ENCODE measurements around the gene UGDH. TPM values are rescaled to one million over a fixed set of nuclear protein-coding genes. Genes with fewer than 3 reads are reported as not detected.
A peak's percentile ranks its signal among the peaks of the same experiment; 100 is the strongest.

UGDH gene
- total RNA-seq, 1 experiment from 2014 or later: 53.4 TPM

GRCh38 chr4:39470402-39470801 is 56.8 kb downstream of the UGDH start:
- H3K79me2 ChIP-seq (ENCODE audit: low read length): no peaks in the 10 kb centered on the region
- no peak overlapping the region for H2AFZ ChIP-seq (ENCODE audit: low read length)
- no peaks in the 10 kb centered on the region for H4K20me1 ChIP-seq (ENCODE audit: low read length)
- BruUV-seq (replicated peaks): no TSS peak
- peaks cover 8% of the 10 kb centered on the region; the same call in 1 of the 2 replicates for H3K4me1 ChIP-seq (ENCODE audit: insufficient read depth, low read length)
- no peaks in the 10 kb centered on the region for H3K9me3 ChIP-seq (ENCODE audit: low read length)
- intact Hi-C loops (cut with micrococcal nuclease): no loop called here
- H3K4me2 ChIP-seq (ENCODE audit: low read length): no peak overlapping the region
- H3K27me3 ChIP-seq (ENCODE audit: low read length): no peaks in the 10 kb centered on the region
- DNase-seq (no peak), ATAC-seq (no peak)
- H3K9me2 ChIP-seq (replicated peaks; ENCODE audit: low read length): no peaks in the 10 kb centered on the region
- ChIA-PET POLR2A (ENCODE audit: unreplicated experiment) (no interaction called here), CTCF (no interaction called here)
- no peak overlapping the region for H3K9ac ChIP-seq (ENCODE audit: low read length)
- no peak overlapping the region for H3K4me3 ChIP-seq (ENCODE audit: low read length)
- H3F3A ChIP-seq (ENCODE audit: low read length, unreplicated experiment): no peaks in the 10 kb centered on the region
- H3K27ac ChIP-seq (ENCODE audit: low read length): no peak overlapping the region
- no peaks in the 10 kb centered on the region; the same call in 1 of the 2 replicates for H3K36me3 ChIP-seq (ENCODE audit: low read depth, low read length)
- TF ChIP-seq EZH2 (IDR thresholded peaks at IDR 0.05; ENCODE audit: low read length, unreplicated experiment) (no peak), EZH2phosphoT487 (IDR thresholded peaks at IDR 0.05; ENCODE audit: borderline replicate concordance, low read length) (no peak), CTCF (conservative IDR thresholded peaks at IDR 0.05; ENCODE audit: low read depth, low read length) (no peak)

GRCh38 chr4:39469429-39470077 is 57.7 kb downstream of the UGDH start:
- Histone ChIP-seq H3K4me1 (ENCODE audit: insufficient read depth, low read length) (peaks cover 13% of the 10 kb centered on the region; the same call in 1 of the 2 replicates), H2AFZ (ENCODE audit: low read length) (peak overlapping the region; percentile 49), H3K36me3 (ENCODE audit: low read depth, low read length) (no peaks in the 10 kb centered on the region; the same call in 1 of the 2 replicates), H3K27ac (ENCODE audit: low read length) (no peak overlapping the region), H3K9me3 (ENCODE audit: low read length) (no peaks in the 10 kb centered on the region), H3K27me3 (ENCODE audit: low read length) (no peaks in the 10 kb centered on the region), H3K79me2 (ENCODE audit: low read length) (no peaks in the 10 kb centered on the region), H3K4me2 (ENCODE audit: low read length) (no peak overlapping the region), H3F3A (ENCODE audit: low read length, unreplicated experiment) (no peaks in the 10 kb centered on the region), H3K9me2 (replicated peaks; ENCODE audit: low read length) (no peaks in the 10 kb centered on the region), H3K4me3 (ENCODE audit: low read length) (no peak overlapping the region), H4K20me1 (ENCODE audit: low read length) (no peaks in the 10 kb centered on the region), H3K9ac (ENCODE audit: low read length) (peak overlapping the region; percentile 23; the same call in 1 of the 2 replicates)
- POLR2A ChIA-PET (ENCODE audit: unreplicated experiment): interaction anchor here (0.5 to 0.6 kb wide), 2 partner anchors 10 to 169 kb away, joined by 3 to 12 read pairs; no protein-coding TSS in a partner anchor
- BruUV-seq (replicated peaks): no TSS peak
- intact Hi-C loops (cut with micrococcal nuclease): loop anchor here (1.0 to 10.0 kb wide), 5 partner anchors 58 to 505 kb away; partner anchors contain the start of genes PDS5A, SMIM14 and UGDH
- peak; percentile 85 for DNase-seq
- CTCF ChIA-PET: interaction anchor here (0.5 to 1.6 kb wide), 5 partner anchors 58 to 364 kb away, joined by 3 to 6 read pairs (median 5); partner anchors contain the start of gene UGDH
- TF ChIP-seq CTCF (conservative IDR thresholded peaks at IDR 0.05; ENCODE audit: low read depth, low read length) (peak; percentile 97), EZH2 (IDR thresholded peaks at IDR 0.05; ENCODE audit: low read length, unreplicated experiment) (no peak), EZH2phosphoT487 (IDR thresholded peaks at IDR 0.05; ENCODE audit: borderline replicate concordance, low read length) (no peak)
- peak; percentile 91 for ATAC-seq

GRCh38 chr4:39467464-39467863 is 59.8 kb downstream of the UGDH start:
- no peaks in the 10 kb centered on the region for H3K9me2 ChIP-seq (replicated peaks; ENCODE audit: low read length)
- H4K20me1 ChIP-seq (ENCODE audit: low read length): no peaks in the 10 kb centered on the region
- no peaks in the 10 kb centered on the region for H3K9me3 ChIP-seq (ENCODE audit: low read length)
- H3K79me2 ChIP-seq (ENCODE audit: low read length): no peaks in the 10 kb centered on the region
- H3K4me2 ChIP-seq (ENCODE audit: low read length): no peak overlapping the region
- TF ChIP-seq EZH2 (IDR thresholded peaks at IDR 0.05; ENCODE audit: low read length, unreplicated experiment) (no peak), EZH2phosphoT487 (IDR thresholded peaks at IDR 0.05; ENCODE audit: borderline replicate concordance, low read length) (no peak), CTCF (conservative IDR thresholded peaks at IDR 0.05; ENCODE audit: low read depth, low read length) (no peak)
- H2AFZ ChIP-seq (ENCODE audit: low read length): no peak overlapping the region
- ATAC-seq (no peak), DNase-seq (no peak)
- CTCF ChIA-PET: no interaction called here
- no peaks in the 10 kb centered on the region; the same call in 1 of the 2 replicates for H3K36me3 ChIP-seq (ENCODE audit: low read depth, low read length)
- no peaks in the 10 kb centered on the region for H3F3A ChIP-seq (ENCODE audit: low read length, unreplicated experiment)
- intact Hi-C loops (cut with micrococcal nuclease): loop anchor here (5.0 to 10.0 kb wide), 2 partner anchors 60 to 507 kb away; partner anchors contain the start of genes PDS5A and UGDH
- no peak overlapping the region for H3K27ac ChIP-seq (ENCODE audit: low read length)
- BruUV-seq (replicated peaks): no TSS peak
- no peak overlapping the region for H3K9ac ChIP-seq (ENCODE audit: low read length)
- POLR2A ChIA-PET (ENCODE audit: unreplicated experiment): no interaction called here
- peaks cover 13% of the 10 kb centered on the region; the same call in 1 of the 2 replicates for H3K4me1 ChIP-seq (ENCODE audit: insufficient read depth, low read length)
- no peaks in the 10 kb centered on the region for H3K27me3 ChIP-seq (ENCODE audit: low read length)
- H3K4me3 ChIP-seq (ENCODE audit: low read length): no peak overlapping the region

Data from PC-3 (cell line).